ENCODE data around the gene COX5B.
"Not testable (repeated sequence)": the region's sequence is repeated elsewhere in the genome, so short reads cannot be mapped to it uniquely, and the experiment has no call there.

COX5B gene

GRCh38 chr2:97654309-97654708 lies 8.4 kb downstream of the COX5B start:
- no peak for DNase-seq (ENCODE audit: low read depth)

GRCh38 chr2:97654791-97655190 lies 8.9 kb downstream of the COX5B start:
- no peak for DNase-seq (ENCODE audit: low read depth)

GRCh38 chr2:97656129-97656755 lies 10.4 kb downstream of the COX5B start:
- DNase-seq (ENCODE audit: low read depth) = no peak

- DNase-seq (ENCODE audit: low read depth) = no peak
Measured at GRCh38 chr2:97656905-97657587, 11.2 kb downstream of the COX5B start.

- no peak for DNase-seq (ENCODE audit: low read depth)
Measured at GRCh38 chr2:97657986-97658690, 12.3 kb downstream of the COX5B start.

GRCh38 chr2:97658691-97659157 lies 12.9 kb downstream of the COX5B start:
- DNase-seq (ENCODE audit: low read depth) = no peak

- DNase-seq (ENCODE audit: low read depth) = no peak
Measured at GRCh38 chr2:97659256-97660043, 13.6 kb downstream of the COX5B start.

GRCh38 chr2:97660044-97660774 lies 14.3 kb downstream of the COX5B start:
- DNase-seq (ENCODE audit: low read depth) = no peak

- no peak for DNase-seq (ENCODE audit: low read depth)
Measured at GRCh38 chr2:97660775-97661389, 15.0 kb downstream of the COX5B start.

GRCh38 chr2:97661927-97662326 lies 16.1 kb downstream of the COX5B start:
- DNase-seq (ENCODE audit: low read depth) = no peak

- DNase-seq (ENCODE audit: low read depth) = no peak
Measured at GRCh38 chr2:97662386-97662894, 16.6 kb downstream of the COX5B start.

GRCh38 chr2:97662895-97663625 lies 17.2 kb downstream of the COX5B start:
- peak; percentile 66 for DNase-seq (ENCODE audit: low read depth)

GRCh38 chr2:97663626-97663961 lies 17.7 kb downstream of the COX5B start:
- DNase-seq (ENCODE audit: low read depth) = no peak

- peak; percentile 96 for DNase-seq (ENCODE audit: low read depth)
Measured at GRCh38 chr2:97663962-97664635, 18.2 kb downstream of the COX5B start, which contains the start of gene ACTR1B. ACTR1B (minus strand) TSS chr2:97664044; CDS start chr2:97663890, 154 bp downstream.

- no peak for DNase-seq (ENCODE audit: low read depth)
Measured at GRCh38 chr2:97664636-97664970, 18.7 kb downstream of the COX5B start.

- no peak for DNase-seq (ENCODE audit: low read depth)
Measured at GRCh38 chr2:97669448-97669847, 23.6 kb downstream of the COX5B start, which contains the start of gene C2orf92. C2orf92 (plus strand) TSS chr2:97669713; CDS start chr2:97669789, 76 bp downstream.

GRCh38 chr2:97670471-97670870 lies 24.6 kb downstream of the COX5B start:
- no peak for DNase-seq (ENCODE audit: low read depth)

GRCh38 chr2:97671526-97671925 lies 25.7 kb downstream of the COX5B start:
- DNase-seq (ENCODE audit: low read depth) = no peak

- not testable (repeated sequence) for DNase-seq (ENCODE audit: low read depth)
Measured at GRCh38 chr2:97672606-97673140, 26.8 kb downstream of the COX5B start.
